NCI-H526 (cell line): Measurements from ENCODE around the gene TMC3.
A peak's percentile ranks its signal among the peaks of the same experiment; 100 is the strongest.

Experiments
- DNase-seq, 2 experiments: peaks; one replicate each; lab custom pipeline; 2025; lab: John Stamatoyannopoulos, UW

TMC3 gene

GRCh38 chr15:81322676-81323253 is 51.2 kb downstream of the TMC3 start:
- DNase-seq = no peak

- DNase-seq = no peak
These were observed 52.3 kb downstream of the TMC3 start for GRCh38 chr15:81321667-81322066.

- no peak for DNase-seq
These were observed 56.4 kb downstream of the TMC3 start for GRCh38 chr15:81317642-81318017.

GRCh38 chr15:81316267-81316666 is 57.7 kb downstream of the TMC3 start:
- no peak for DNase-seq

GRCh38 chr15:81315452-81316175 is 58.4 kb downstream of the TMC3 start:
- no peak for DNase-seq

- DNase-seq = no peak
These were observed 59.6 kb downstream of the TMC3 start for GRCh38 chr15:81314378-81314777.

- DNase-seq = no peak
These were observed 60.3 kb downstream of the TMC3 start for GRCh38 chr15:81313686-81314085.

- no peak for DNase-seq
These were observed 61.0 kb downstream of the TMC3 start for GRCh38 chr15:81312790-81313543.

GRCh38 chr15:81311752-81312464 is 62.1 kb downstream of the TMC3 start:
- no peak for DNase-seq

GRCh38 chr15:81310480-81310879 is 63.5 kb downstream of the TMC3 start:
- no peak for DNase-seq

- no peak for DNase-seq
These were observed 64.2 kb downstream of the TMC3 start for GRCh38 chr15:81309647-81310450.

GRCh38 chr15:81308260-81308659 is 65.8 kb downstream of the TMC3 start:
- no peak for DNase-seq

GRCh38 chr15:81304226-81304625 is 69.8 kb downstream of the TMC3 start:
- DNase-seq = no peak

- peak; percentile 65 to 84 for DNase-seq
These were observed 70.5 kb downstream of the TMC3 start for GRCh38 chr15:81303244-81304225.

- DNase-seq = no peak
These were observed 71.3 kb downstream of the TMC3 start for GRCh38 chr15:81302701-81303109.

GRCh38 chr15:81301815-81302399 is 72.1 kb downstream of the TMC3 start:
- no peak for DNase-seq

- no peak for DNase-seq
These were observed 72.6 kb downstream of the TMC3 start for GRCh38 chr15:81301385-81301784.

- DNase-seq = no peak
These were observed 74.3 kb downstream of the TMC3 start for GRCh38 chr15:81299630-81300273.

GRCh38 chr15:81299156-81299555 is 74.9 kb downstream of the TMC3 start:
- DNase-seq = no peak

GRCh38 chr15:81298611-81299010 is 75.4 kb downstream of the TMC3 start:
- DNase-seq = no peak
